Gastrocnemius medialis (tissue), 4 donors: ENCODE data around the gene KCTD18.

Experiments
- POLR2A ChIP-seq, 2 donors: fragments of 450-650 bp; IDR thresholded peaks; one replicate each; pipeline ENCODE4 v1.6.1; 2017; ENCODE audit warnings: antibody characterized with exemption in 2 of 2, mild to moderate bottlenecking in 2 of 2, moderate library complexity in 2 of 2
- TF ChIP-seq, protein P1 (sequence below), 5 experiments: fragments of 450-650 bp in 3 of 5; fragments of 200-600 bp in 2 of 5; sonication (generic) in 2 of 5; IDR thresholded peaks in 4 of 5; conservative IDR thresholded peaks in 1 of 5; 1 replicate in 4 of 5; 2 replicates in 1 of 5; pipeline ENCODE4 v1.5.1; 2016 to 2019; ENCODE audit warnings: antibody characterized with exemption in 5 of 5, mild to moderate bottlenecking in 3 of 5, moderate library complexity in 3 of 5

DNA sequence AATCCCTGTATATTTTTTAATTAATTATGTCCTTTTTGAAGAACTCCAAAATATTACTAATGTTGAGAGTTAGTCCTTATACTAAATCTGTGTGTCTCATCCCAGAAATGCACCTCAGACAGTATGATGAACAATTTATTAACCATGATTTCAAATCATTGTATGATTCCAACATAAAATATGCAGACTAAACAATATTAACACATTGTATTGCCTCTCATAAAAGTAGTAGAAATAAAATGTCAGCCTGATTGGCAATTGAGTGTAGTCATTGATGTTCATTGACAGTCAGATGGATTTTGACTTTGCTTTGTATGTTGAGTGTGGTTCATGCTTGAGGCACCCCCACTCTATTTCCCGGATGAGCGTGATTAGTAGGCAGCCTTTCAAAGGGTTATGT lies 57.5 kb downstream of the KCTD18 start:
- TF ChIP-seq, protein P1, sequence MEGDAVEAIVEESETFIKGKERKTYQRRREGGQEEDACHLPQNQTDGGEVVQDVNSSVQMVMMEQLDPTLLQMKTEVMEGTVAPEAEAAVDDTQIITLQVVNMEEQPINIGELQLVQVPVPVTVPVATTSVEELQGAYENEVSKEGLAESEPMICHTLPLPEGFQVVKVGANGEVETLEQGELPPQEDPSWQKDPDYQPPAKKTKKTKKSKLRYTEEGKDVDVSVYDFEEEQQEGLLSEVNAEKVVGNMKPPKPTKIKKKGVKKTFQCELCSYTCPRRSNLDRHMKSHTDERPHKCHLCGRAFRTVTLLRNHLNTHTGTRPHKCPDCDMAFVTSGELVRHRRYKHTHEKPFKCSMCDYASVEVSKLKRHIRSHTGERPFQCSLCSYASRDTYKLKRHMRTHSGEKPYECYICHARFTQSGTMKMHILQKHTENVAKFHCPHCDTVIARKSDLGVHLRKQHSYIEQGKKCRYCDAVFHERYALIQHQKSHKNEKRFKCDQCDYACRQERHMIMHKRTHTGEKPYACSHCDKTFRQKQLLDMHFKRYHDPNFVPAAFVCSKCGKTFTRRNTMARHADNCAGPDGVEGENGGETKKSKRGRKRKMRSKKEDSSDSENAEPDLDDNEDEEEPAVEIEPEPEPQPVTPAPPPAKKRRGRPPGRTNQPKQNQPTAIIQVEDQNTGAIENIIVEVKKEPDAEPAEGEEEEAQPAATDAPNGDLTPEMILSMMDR (IDR thresholded peaks at IDR 0.05 in 4 of 5, conservative IDR thresholded peaks at IDR 0.05 in 1 of 5): no peak
- TF ChIP-seq POLR2A (IDR thresholded peaks at IDR 0.05): no peak
